ENCODE measurements around the gene TMEM231.
"Not testable (repeated sequence)": the region's sequence is repeated elsewhere in the genome, so short reads cannot be mapped to it uniquely, and the experiment has no call there.

The TMEM231 gene

GRCh38 chr16:75567911-75568310 lies 11.9 kb upstream of the TMEM231 start:
- DNase-seq (ENCODE audit: low read depth in 1 of 2, low spot score in 1 of 2): no peak

- peak in 1 of 2 donors; percentile 3 for DNase-seq (ENCODE audit: low read depth in 1 of 2, low spot score in 1 of 2)
These were observed 10.8 kb upstream of the TMEM231 start for GRCh38 chr16:75566758-75567255.

GRCh38 chr16:75566040-75566757 lies 10.1 kb upstream of the TMEM231 start, which contains the start of gene GABARAPL2:
TSS of gene GABARAPL2 (plus strand) at chr16:75566379. CDS start at chr16:75566487, 108 bp downstream.
- peak; percentile 81 to 90 for DNase-seq (ENCODE audit: low read depth in 1 of 2, low spot score in 1 of 2)

- DNase-seq (ENCODE audit: low read depth in 1 of 2, low spot score in 1 of 2): no peak
These were observed 9.6 kb upstream of the TMEM231 start for GRCh38 chr16:75565640-75566039.

GRCh38 chr16:75559564-75560372 lies 3.7 kb upstream of the TMEM231 start:
- no peak for DNase-seq (ENCODE audit: low read depth in 1 of 2, low spot score in 1 of 2)

GRCh38 chr16:75558846-75559401 lies 2.9 kb upstream of the TMEM231 start:
- DNase-seq (ENCODE audit: low read depth in 1 of 2, low spot score in 1 of 2): no peak

GRCh38 chr16:75556431-75556950 lies 439 bp upstream of the TMEM231 start:
- no peak for DNase-seq (ENCODE audit: low read depth in 1 of 2, low spot score in 1 of 2)

GRCh38 chr16:75555213-75555706 lies 792 bp downstream of the TMEM231 start:
- no peak for DNase-seq (ENCODE audit: low read depth in 1 of 2, low spot score in 1 of 2)

GRCh38 chr16:75552951-75553350 lies 3.1 kb downstream of the TMEM231 start:
- no peak for DNase-seq (ENCODE audit: low read depth in 1 of 2, low spot score in 1 of 2)

- no peak for DNase-seq (ENCODE audit: low read depth in 1 of 2, low spot score in 1 of 2)
These were observed 5.8 kb downstream of the TMEM231 start for GRCh38 chr16:75550211-75550662.

- DNase-seq (ENCODE audit: low read depth in 1 of 2, low spot score in 1 of 2): not testable (repeated sequence)
These were observed 7.6 kb downstream of the TMEM231 start for GRCh38 chr16:75548456-75548855.

- no peak for DNase-seq (ENCODE audit: low read depth in 1 of 2, low spot score in 1 of 2)
These were observed 9.8 kb downstream of the TMEM231 start for GRCh38 chr16:75546293-75546692.

GRCh38 chr16:75545879-75546278 lies 10.2 kb downstream of the TMEM231 start:
- not testable (repeated sequence) for DNase-seq (ENCODE audit: low read depth in 1 of 2, low spot score in 1 of 2)

- DNase-seq (ENCODE audit: low read depth in 1 of 2, low spot score in 1 of 2): not testable (repeated sequence)
These were observed 13.6 kb downstream of the TMEM231 start for GRCh38 chr16:75542462-75542861.

GRCh38 chr16:75541236-75541635 lies 14.8 kb downstream of the TMEM231 start:
- DNase-seq (ENCODE audit: low read depth in 1 of 2, low spot score in 1 of 2): no peak

GRCh38 chr16:75538882-75539565 lies 17.0 kb downstream of the TMEM231 start:
- not testable (repeated sequence) for DNase-seq (ENCODE audit: low read depth in 1 of 2, low spot score in 1 of 2)

GRCh38 chr16:75537776-75538175 lies 18.3 kb downstream of the TMEM231 start:
- DNase-seq (ENCODE audit: low read depth in 1 of 2, low spot score in 1 of 2): no peak

GRCh38 chr16:75535901-75536300 lies 20.2 kb downstream of the TMEM231 start, which contains the start of gene CHST5:
TSS of gene CHST5 (minus strand) at chr16:75536108. CDS start at chr16:75530384, 5,724 bp downstream.
- no peak for DNase-seq (ENCODE audit: low read depth in 1 of 2, low spot score in 1 of 2)

- DNase-seq (ENCODE audit: low read depth in 1 of 2, low spot score in 1 of 2): no peak
These were observed 20.7 kb downstream of the TMEM231 start for GRCh38 chr16:75535211-75535843.
